ENCODE measurements around the gene SLC25A33.

Gene SLC25A33

DNA sequence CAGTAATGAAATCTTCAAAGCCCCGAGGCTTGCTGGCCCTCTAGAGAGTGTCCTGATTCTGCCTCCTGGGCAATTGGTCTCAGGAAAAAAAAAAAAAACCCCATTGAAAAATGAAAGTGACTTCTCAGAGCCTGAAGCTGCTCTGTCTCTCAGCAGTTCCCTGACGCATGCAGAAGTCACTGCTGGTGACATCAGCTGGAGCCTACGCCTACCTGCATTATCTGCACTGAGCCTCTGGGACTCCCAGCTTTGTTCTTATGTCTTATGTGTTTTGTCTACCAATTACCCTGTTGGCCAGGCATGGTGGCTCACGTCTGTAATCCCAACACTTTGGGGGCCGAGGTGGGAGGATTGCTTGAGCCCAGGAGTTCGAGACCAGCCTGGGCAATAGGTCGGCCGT, 10.1 kb upstream of the SLC25A33 start:
- TF ChIP-seq CTCF (IDR thresholded peaks at IDR 0.05; ENCODE audit: insufficient read depth, missing control alignments) = no peak
- DNase-seq (ENCODE audit: insufficient read length, low spot score) = no peak
- no peak for FAIRE-seq

GRCh38 chr1:9530320-9530719, 8.9 kb upstream of the SLC25A33 start:
- DNase-seq (ENCODE audit: insufficient read length, low spot score) (no peak), FAIRE-seq (no peak)
- TF ChIP-seq CTCF (IDR thresholded peaks at IDR 0.05; ENCODE audit: insufficient read depth, missing control alignments) = no peak

DNA sequence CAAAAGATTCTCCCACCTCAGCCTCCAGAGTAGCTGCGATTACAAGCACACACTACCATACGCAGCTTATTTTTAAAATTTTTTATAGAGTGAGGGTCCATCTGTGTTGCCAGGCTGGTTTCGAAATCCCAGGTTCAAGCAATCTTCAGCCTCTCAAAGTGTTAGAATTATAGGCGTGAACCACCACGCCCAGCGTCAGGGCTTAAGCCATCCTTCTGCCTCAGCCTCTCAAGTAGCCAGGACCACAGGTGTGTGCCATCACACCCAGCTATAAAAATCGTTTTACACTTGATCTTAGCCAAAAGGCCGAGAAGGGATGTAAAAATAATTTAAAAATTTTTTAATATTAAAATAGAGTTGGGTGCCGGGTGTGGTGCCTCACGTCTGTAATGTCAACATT, 4.3 kb upstream of the SLC25A33 start:
- DNase-seq (ENCODE audit: insufficient read length, low spot score) = no peak
- FAIRE-seq = no peak
- no peak for TF ChIP-seq CTCF (IDR thresholded peaks at IDR 0.05; ENCODE audit: insufficient read depth, missing control alignments)

- no peak for TF ChIP-seq CTCF (IDR thresholded peaks at IDR 0.05; ENCODE audit: insufficient read depth, missing control alignments)
- DNase-seq (ENCODE audit: insufficient read length, low spot score) = no peak
- FAIRE-seq = no peak
Observed at GRCh38 chr1:9536301-9536700, 3.0 kb upstream of the SLC25A33 start.

GRCh38 chr1:9537863-9538668, 1.2 kb upstream of the SLC25A33 start:
- no peak for DNase-seq (ENCODE audit: insufficient read length, low spot score)
- FAIRE-seq = no peak
- TF ChIP-seq CTCF (IDR thresholded peaks at IDR 0.05; ENCODE audit: insufficient read depth, missing control alignments) = no peak

- no peak for FAIRE-seq
- DNase-seq (ENCODE audit: insufficient read length, low spot score) = no peak
Observed at GRCh38 chr1:9538669-9539164, 548 bp upstream of the SLC25A33 start.

More at GRCh38 chr1:9538669-9539164, 548 bp upstream of the SLC25A33 start:
- TF ChIP-seq CTCF (IDR thresholded peaks at IDR 0.05; ENCODE audit: insufficient read depth, missing control alignments) = no peak

Data from D721Med (cell line).